22Rv1 (cell line): Measurements from ENCODE around the gene CD101.

Experiments
- CTCF ChIP-seq: fragments of 450-650 bp; IDR thresholded peaks from 2 replicates; pipeline ENCODE4 v1.5.1; 2017; ENCODE audit warnings: mild to moderate bottlenecking
- ZFX ChIP-seq: fragments of 450-650 bp; IDR thresholded peaks from 2 replicates; pipeline ENCODE4 v1.6.1; 2017; ENCODE audit warnings: antibody characterized with exemption, borderline replicate concordance

GRCh38 chr1:117059678-117060440 is 58.3 kb downstream of the CD101 start, which contains the start of gene TTF2:
- TF ChIP-seq CTCF (no peak), ZFX (no peak)
